Naive thymus-derived CD4-positive, alpha-beta T cell (primary cell): ENCODE data around the gene IL1R1. TPM values are rescaled to one million over a fixed set of nuclear protein-coding genes. Genes with fewer than 3 reads are reported as not detected.

Source experiments
- ATAC-seq: fragments of 150-1000 bp; cut with Tn5 transposase; 2 replicates; pipeline ENCODE4 v1.10.0; 2021; ENCODE audit warnings: mild to moderate bottlenecking, moderate library complexity
- CTCF ChIA-PET: fragments of 350-600 bp; sonication (Branson Sonifier 250); formaldehyde crosslinking; loops from one replicate; lab custom pipeline; 2021; ENCODE audit warnings: antibody characterized with exemption; lab: Charles Lee
- POLR2A ChIA-PET: fragments of 350-600 bp; sonication (Branson Sonifier 250); formaldehyde crosslinking; loops from one replicate; lab custom pipeline; 2021; ENCODE audit warnings: antibody characterized with exemption, inconsistent platforms; lab: Charles Lee
- DNase-seq, 9 donors: peaks; one replicate each; pipeline versions ENCODE4 v3.0.0 to v3.0.0-alpha.2; 2020 to 2022; ENCODE audit warnings: mixed read lengths in 1 of 9
- H3K27ac ChIP-seq: one replicate; pipeline ENCODE4 v1.7.0; 2013; ENCODE audit warnings: mild to moderate bottlenecking, low read depth, low read length, moderate library complexity
- H3K27me3 ChIP-seq, 2 donors: one replicate each; pipeline ENCODE4 v1.7.0; 2013; ENCODE audit warnings: low read length in 2 of 2, mild to moderate bottlenecking in 2 of 2, moderate library complexity in 2 of 2; ENCODE audit not compliant: control insufficient read depth in 2 of 2, insufficient read depth in 2 of 2
- H3K36me3 ChIP-seq, 3 experiments: 1 replicate in 2 of 3; 2 replicates in 1 of 3; pipeline ENCODE4 v1.7.0; 2013; ENCODE audit warnings: low read length in 3 of 3, mild to moderate bottlenecking in 3 of 3, moderate library complexity in 1 of 3; ENCODE audit not compliant: insufficient read depth in 3 of 3, control insufficient read depth in 2 of 3
- H3K4me1 ChIP-seq, 2 donors: one replicate each; pipeline ENCODE4 v1.7.0; 2013; ENCODE audit warnings: low read length in 2 of 2, mild to moderate bottlenecking in 2 of 2, moderate library complexity in 1 of 2; ENCODE audit not compliant: control insufficient read depth in 2 of 2, insufficient read depth in 2 of 2
- H3K4me3 ChIP-seq: 2 replicates; pipeline ENCODE4 v1.7.0; 2013; ENCODE audit warnings: mild to moderate bottlenecking, low read length
- H3K9me3 ChIP-seq, 3 experiments: 1 replicate in 2 of 3; 2 replicates in 1 of 3; pipeline ENCODE4 v1.7.0; 2013; ENCODE audit warnings: low read length in 3 of 3; ENCODE audit not compliant: control insufficient read depth in 2 of 3
- H3K27ac Mint-ChIP-seq, 9 donors: one replicate each; pipeline ENCODE4 v1.8.0; 2020 to 2022; ENCODE audit warnings: mixed read lengths in 9 of 9, mild to moderate bottlenecking in 8 of 9, moderate library complexity in 5 of 9, inconsistent platforms in 2 of 9
- H3K27me3 Mint-ChIP-seq, 5 donors: one replicate each; pipeline ENCODE4 v1.8.0; 2021 to 2022; ENCODE audit warnings: mixed read lengths in 5 of 5, mild to moderate bottlenecking in 1 of 5
- H3K36me3 Mint-ChIP-seq, 5 donors: one replicate each; pipeline ENCODE4 v1.8.0; 2020 to 2022; ENCODE audit warnings: mixed read lengths in 5 of 5, mild to moderate bottlenecking in 3 of 5, inconsistent platforms in 1 of 5
- H3K4me1 Mint-ChIP-seq, 7 donors: one replicate each; pipeline ENCODE4 v1.8.0; 2020 to 2022; ENCODE audit warnings: mixed read lengths in 7 of 7, mild to moderate bottlenecking in 3 of 7, inconsistent platforms in 1 of 7
- H3K4me3 Mint-ChIP-seq, 10 donors: one replicate each; pipeline ENCODE4 v1.8.0; 2020 to 2022; ENCODE audit warnings: mild to moderate bottlenecking in 10 of 10, mixed read lengths in 10 of 10, moderate library complexity in 6 of 10, inconsistent platforms in 2 of 10
- H3K9me3 Mint-ChIP-seq, 11 donors: one replicate each; pipeline ENCODE4 v1.8.0; 2020 to 2022; ENCODE audit warnings: mixed read lengths in 11 of 11, mild to moderate bottlenecking in 4 of 11, inconsistent platforms in 1 of 11, moderate library complexity in 1 of 11
- intact Hi-C, 2 donors: fragments of 100-400 bp; cut with micrococcal nuclease; formaldehyde crosslinking; loops; one replicate each; pipeline ENCODE4 v1.15.1; 2023
- polyA plus RNA-seq, 2 donors: library from polyadenylated mRNA; unstranded; fragments of 300-500 nt; fragmentation: Illumina TruSeq; gene quantifications; one replicate each; pipeline ENCODE4 v1.2.3, GENCODE V29; 2021
- total RNA-seq, 6 experiments: library from RNA in 5 of 6; stranded (reverse) in 5 of 6; gene quantifications; 1 replicate in 5 of 6; 2 replicates in 1 of 6; pipeline ENCODE4 v1.2.3 and lab custom pipeline; 2021 to 2026

The IL1R1 gene
- total and polyA plus RNA-seq, 7 experiments from 2014 or later: 0.17 to 1.5 (median 0.54) TPM; not detected in 2

GRCh38 chr2:102204638-102205037 lies 62.1 kb downstream of the IL1R1 start:
- H3K27me3 Mint-ChIP-seq: peaks cover 0 to 17% (median 0%) of the 10 kb centered on the region in 5 donors
- Histone ChIP-seq H3K27ac (no peak overlapping the region), H3K36me3 (no peaks in the 10 kb centered on the region), H3K27me3 (no peaks in the 10 kb centered on the region), H3K9me3 (no peaks in the 10 kb centered on the region), H3K4me1 (no peaks in the 10 kb centered on the region), H3K4me3 (no peak overlapping the region)
- no peak for DNase-seq
- ATAC-seq: no peak
- H3K36me3 Mint-ChIP-seq: peaks cover 0 to 3% (median 0%) of the 10 kb centered on the region in 5 donors
- peaks cover 0 to 15% (median 2%) of the 10 kb centered on the region in 11 donors for H3K9me3 Mint-ChIP-seq
- no peak overlapping the region for H3K27ac Mint-ChIP-seq
- ChIA-PET POLR2A (no interaction called here), CTCF (no interaction called here)
- peaks cover 0 to 2% (median 0%) of the 10 kb centered on the region in 7 donors for H3K4me1 Mint-ChIP-seq
- no peak overlapping the region for H3K4me3 Mint-ChIP-seq
- intact Hi-C loops: no loop called here

DNA sequence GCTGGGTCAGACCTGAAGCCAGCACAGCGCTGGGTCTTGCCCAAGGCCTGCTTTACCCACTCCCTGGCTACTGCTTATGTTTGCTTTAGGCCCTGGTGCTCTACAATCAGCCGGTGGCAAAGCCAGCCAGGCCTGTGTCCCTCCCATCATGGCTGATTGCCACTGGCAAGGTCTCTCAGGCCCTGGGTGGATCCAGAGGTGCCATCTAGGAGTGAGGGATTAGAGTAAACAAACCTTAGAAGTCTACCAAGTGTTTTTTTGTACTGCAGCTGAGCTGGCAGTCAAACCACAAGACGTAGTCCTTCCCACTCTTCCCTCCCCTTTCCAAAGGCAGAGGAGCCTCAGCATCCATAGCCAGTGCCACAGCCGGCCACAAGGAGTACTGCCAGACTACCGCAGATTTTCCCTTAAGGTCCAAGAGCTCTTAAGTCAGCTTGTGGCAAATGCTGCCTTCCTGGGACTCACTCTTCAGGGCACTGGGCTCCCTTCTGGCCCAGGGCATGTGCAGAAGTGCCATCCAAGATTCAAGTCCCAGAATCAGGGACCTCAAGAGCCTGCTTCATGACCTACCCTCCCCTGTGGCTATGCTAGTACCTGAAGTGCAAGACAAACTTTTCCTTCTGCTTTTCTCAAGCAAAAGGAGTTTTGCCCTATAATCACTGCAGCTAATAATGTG lies 64.3 kb downstream of the IL1R1 start:
- H3K4me3 ChIP-seq: no peak overlapping the region
- ChIA-PET POLR2A (interaction anchor here (0.6 to 0.7 kb wide), 2 partner anchors 40 to 336 kb away, joined by 3 read pairs; no protein-coding TSS in a partner anchor), CTCF (no interaction called here)
- ATAC-seq: no peak
- Mint-ChIP-seq H3K4me1 (peaks cover 0 to 2% (median 0%) of the 10 kb centered on the region in 7 donors), H3K36me3 (peaks cover 0 to 3% (median 0%) of the 10 kb centered on the region in 5 donors), H3K27me3 (peaks cover 0 to 17% (median 0%) of the 10 kb centered on the region in 5 donors), H3K9me3 (peaks cover 0 to 15% (median 2%) of the 10 kb centered on the region in 11 donors), H3K4me3 (no peak overlapping the region), H3K27ac (no peak overlapping the region)
- H3K27me3 ChIP-seq: no peaks in the 10 kb centered on the region
- DNase-seq: no peak
- H3K4me1 ChIP-seq: no peaks in the 10 kb centered on the region
- no peaks in the 10 kb centered on the region for H3K9me3 ChIP-seq
- H3K36me3 ChIP-seq: no peaks in the 10 kb centered on the region
- intact Hi-C loops: no loop called here
- no peak overlapping the region for H3K27ac ChIP-seq

DNA sequence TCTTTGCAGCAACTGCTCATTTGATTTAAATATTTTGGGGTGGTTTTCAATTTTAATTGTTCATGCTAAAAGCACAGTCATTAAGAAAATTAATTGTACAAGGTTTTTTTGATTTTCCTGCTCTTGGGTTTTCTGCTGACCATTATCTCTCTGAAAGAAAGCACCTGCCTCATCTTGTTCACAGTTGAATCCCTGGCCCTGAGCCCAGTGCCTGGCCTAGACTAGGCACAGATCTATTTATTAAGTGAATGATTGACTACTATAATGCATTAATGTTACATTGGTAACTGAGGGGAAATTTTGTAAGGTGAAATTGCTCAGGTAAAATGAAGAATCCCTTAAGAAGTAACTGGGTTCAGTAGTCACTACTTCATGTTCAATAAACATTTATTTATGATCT lies 66.2 kb downstream of the IL1R1 start:
- Mint-ChIP-seq H3K9me3 (peaks cover 0 to 15% (median 2%) of the 10 kb centered on the region in 11 donors), H3K4me3 (no peak overlapping the region), H3K27ac (no peak overlapping the region), H3K36me3 (peaks cover 0 to 3% (median 0%) of the 10 kb centered on the region in 5 donors), H3K27me3 (peaks cover 0 to 16% (median 0%) of the 10 kb centered on the region in 5 donors), H3K4me1 (peaks cover 0 to 2% (median 0%) of the 10 kb centered on the region in 7 donors)
- Histone ChIP-seq H3K9me3 (no peaks in the 10 kb centered on the region), H3K27me3 (no peaks in the 10 kb centered on the region), H3K4me1 (no peaks in the 10 kb centered on the region), H3K27ac (no peak overlapping the region), H3K4me3 (no peak overlapping the region), H3K36me3 (no peaks in the 10 kb centered on the region)
- ChIA-PET POLR2A (no interaction called here), CTCF (no interaction called here)
- DNase-seq (no peak), ATAC-seq (no peak)
- intact Hi-C loops: no loop called here

GRCh38 chr2:102209474-102209873 lies 66.9 kb downstream of the IL1R1 start:
- Histone ChIP-seq H3K27me3 (no peaks in the 10 kb centered on the region), H3K36me3 (no peaks in the 10 kb centered on the region), H3K27ac (no peak overlapping the region), H3K9me3 (no peaks in the 10 kb centered on the region), H3K4me1 (no peaks in the 10 kb centered on the region), H3K4me3 (no peak overlapping the region)
- Mint-ChIP-seq H3K27ac (no peak overlapping the region), H3K36me3 (peaks cover 0 to 3% (median 0%) of the 10 kb centered on the region in 5 donors), H3K4me3 (no peak overlapping the region), H3K9me3 (peaks cover 0 to 15% (median 2%) of the 10 kb centered on the region in 11 donors), H3K4me1 (peaks cover 0 to 2% (median 0%) of the 10 kb centered on the region in 7 donors), H3K27me3 (peaks cover 0 to 11% (median 0%) of the 10 kb centered on the region in 5 donors)
- POLR2A ChIA-PET: no interaction called here
- intact Hi-C loops: no loop called here
- ATAC-seq (no peak), DNase-seq (no peak)
- CTCF ChIA-PET: no interaction called here

DNA sequence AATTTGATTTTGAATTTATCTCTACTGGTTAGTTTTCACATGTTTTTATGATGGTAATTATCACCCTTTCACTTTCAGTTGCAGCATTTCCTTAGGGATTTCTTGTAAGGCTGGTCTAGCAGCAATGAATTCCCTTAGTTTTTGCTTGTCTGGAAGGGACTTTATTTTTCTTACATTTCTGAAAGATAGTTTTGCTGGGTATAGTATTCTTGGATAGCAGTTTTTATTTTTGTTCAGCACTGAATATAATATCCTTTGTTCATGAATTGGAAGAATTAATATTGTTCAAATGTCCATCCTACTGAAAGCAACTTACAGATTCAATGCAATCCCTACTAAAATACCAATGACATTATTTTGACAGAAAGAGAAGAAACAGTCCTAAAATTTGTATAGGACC lies 74.5 kb downstream of the IL1R1 start:
- CTCF ChIA-PET: interaction anchor here (0.8 kb wide), 1 partner anchor 24 kb away, joined by 3 read pairs; no protein-coding TSS in a partner anchor
- Histone ChIP-seq H3K27ac (no peak overlapping the region), H3K9me3 (peaks cover 0 to 8% (median 3%) of the 10 kb centered on the region in 3 experiments), H3K27me3 (no peaks in the 10 kb centered on the region), H3K4me3 (no peak overlapping the region), H3K36me3 (no peaks in the 10 kb centered on the region), H3K4me1 (peaks cover 0 to 3% of the 10 kb centered on the region in 2 donors)
- Mint-ChIP-seq H3K36me3 (peaks cover 6 to 34% (median 15%) of the 10 kb centered on the region in 5 donors), H3K27ac (no peak overlapping the region), H3K27me3 (peaks cover 0 to 5% (median 0%) of the 10 kb centered on the region in 5 donors), H3K9me3 (peaks cover 8 to 43% (median 33%) of the 10 kb centered on the region in 11 donors), H3K4me1 (peaks cover 9 to 19% (median 17%) of the 10 kb centered on the region in 7 donors), H3K4me3 (no peak overlapping the region)
- intact Hi-C loops: no loop called here
- POLR2A ChIA-PET: no interaction called here
- DNase-seq (no peak), ATAC-seq (no peak)

DNA sequence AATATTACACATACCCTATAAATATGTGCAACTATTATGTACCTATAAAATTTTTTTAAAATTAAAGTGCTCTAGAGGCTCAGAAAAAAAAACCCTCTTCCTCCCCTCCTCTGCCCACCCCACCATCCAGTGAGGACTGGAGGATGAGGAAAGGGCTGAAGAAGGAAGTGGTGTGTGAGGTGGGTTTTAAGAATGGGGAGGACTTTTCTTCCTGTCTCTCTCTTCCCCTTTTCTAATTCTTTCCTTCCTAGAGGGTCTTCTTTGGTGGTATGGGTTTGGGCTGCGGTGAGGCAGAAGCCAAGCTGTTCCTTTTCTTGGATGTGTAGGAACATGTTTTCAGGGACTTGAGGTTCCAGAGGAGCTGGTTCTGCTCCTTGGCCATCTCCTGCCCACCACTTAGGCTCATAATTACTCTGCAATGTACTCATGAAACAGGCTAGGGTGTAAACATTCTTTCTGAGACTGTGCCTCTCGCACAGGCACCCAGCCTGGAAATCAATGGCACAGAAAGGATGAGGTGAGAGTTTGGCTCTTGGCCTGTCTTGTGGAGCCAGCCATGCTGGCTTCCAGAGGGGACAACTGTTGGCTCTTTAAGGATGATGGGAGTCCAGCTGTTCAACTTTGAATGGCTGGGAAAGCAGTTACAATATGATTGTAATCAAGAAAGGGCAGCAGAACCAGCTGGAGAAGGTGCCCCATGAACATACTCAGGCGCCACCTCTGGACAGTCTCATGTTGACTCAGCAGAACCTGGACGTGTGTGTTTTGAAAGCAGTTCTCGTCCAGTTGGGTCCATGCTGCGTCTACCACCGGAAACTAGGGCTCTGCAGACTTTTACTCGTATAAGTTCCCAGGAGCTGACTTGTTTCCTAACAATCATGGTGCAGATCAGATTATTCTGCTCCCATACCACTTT lies 82.5 kb downstream of the IL1R1 start:
- H3K27ac Mint-ChIP-seq: peak overlapping the region in 2 of 9 donors; percentile 74 to 84
- Histone ChIP-seq H3K36me3 (no peaks in the 10 kb centered on the region), H3K27me3 (no peaks in the 10 kb centered on the region), H3K27ac (no peak overlapping the region), H3K4me3 (no peak overlapping the region), H3K4me1 (peaks cover 3 to 7% of the 10 kb centered on the region in 2 donors), H3K9me3 (no peaks in the 10 kb centered on the region)
- peaks cover 0 to 18% (median 0%) of the 10 kb centered on the region in 5 donors for H3K36me3 Mint-ChIP-seq
- ChIA-PET POLR2A (no interaction called here), CTCF (no interaction called here)
- H3K4me3 Mint-ChIP-seq: no peak overlapping the region
- peaks cover 0 to 5% (median 0%) of the 10 kb centered on the region in 5 donors for H3K27me3 Mint-ChIP-seq
- H3K4me1 Mint-ChIP-seq: peaks cover 10 to 47% (median 13%) of the 10 kb centered on the region in 7 donors
- DNase-seq: no peak
- peaks cover 0 to 10% (median 0%) of the 10 kb centered on the region in 11 donors for H3K9me3 Mint-ChIP-seq
- intact Hi-C loops: no loop called here
- ATAC-seq: no peak
